ENCODE measurements around the gene RCAN1.
"Not testable (repeated sequence)": the region's sequence is repeated elsewhere in the genome, so short reads cannot be mapped to it uniquely, and the experiment has no call there.

The RCAN1 gene

DNA sequence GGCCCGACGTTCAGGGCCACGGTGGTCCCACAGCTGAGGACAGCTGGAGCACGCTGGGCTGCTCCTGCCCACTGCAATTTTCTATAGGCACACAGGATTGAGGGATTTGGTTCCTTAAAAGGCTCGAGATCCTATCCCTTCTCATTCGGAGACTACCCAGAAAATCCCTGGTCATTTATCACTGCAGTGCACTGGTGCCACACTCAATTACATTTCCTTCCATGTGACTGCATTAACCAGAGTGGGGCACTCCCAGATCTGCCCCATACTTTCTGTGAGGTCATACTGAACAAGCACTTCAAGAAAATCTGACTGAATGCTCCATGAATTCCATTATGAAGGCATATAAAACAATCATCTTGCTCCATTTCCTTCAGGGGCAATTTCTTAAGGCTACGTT is 53.1 kb downstream of the RCAN1 start:
- TF ChIP-seq TAF1 (IDR thresholded peaks at IDR 0.05; ENCODE audit: low read depth, low read length) (no peak), POLR2A (IDR thresholded peaks at IDR 0.05; ENCODE audit: low read depth, low read length) (no peak), PAX5 (IDR thresholded peaks at IDR 0.05; ENCODE audit: insufficient read depth, low read length, severe bottlenecking) (no peak), POU2F2 (IDR thresholded peaks at IDR 0.05; ENCODE audit: low read depth, low read length) (no peak)
- no peak for DNase-seq (ENCODE audit: insufficient read length, low spot score)
- no peak for FAIRE-seq

DNA sequence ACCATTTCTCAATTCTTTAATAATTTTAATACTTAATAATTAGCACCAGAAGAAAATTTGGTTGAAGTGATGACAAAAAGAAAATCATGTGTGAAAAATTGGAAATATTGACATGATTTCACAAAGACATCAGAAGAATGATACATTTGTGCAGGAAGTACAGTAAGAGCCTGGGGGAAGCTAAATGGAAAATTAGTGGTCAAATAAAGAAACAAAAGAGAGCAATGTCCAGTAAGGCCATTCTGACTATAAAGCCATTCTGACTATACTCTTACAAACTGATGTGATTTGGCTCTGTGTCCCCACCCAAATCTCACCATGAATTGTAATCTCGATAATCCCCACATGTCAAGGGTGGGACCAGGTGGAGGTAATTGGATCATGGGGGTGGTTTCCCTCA is 54.3 kb downstream of the RCAN1 start:
- DNase-seq (ENCODE audit: insufficient read length, low spot score): no peak
- no peak for FAIRE-seq
- TF ChIP-seq TAF1 (IDR thresholded peaks at IDR 0.05; ENCODE audit: low read depth, low read length): no peak
- TF ChIP-seq POLR2AphosphoS5 (IDR thresholded peaks at IDR 0.05; ENCODE audit: low read depth, low read length): no peak
- no peak for TF ChIP-seq POLR2A (IDR thresholded peaks at IDR 0.05; ENCODE audit: low read depth, low read length)
- no peak for TF ChIP-seq POU2F2 (IDR thresholded peaks at IDR 0.05; ENCODE audit: low read depth, low read length)
- no peak for TF ChIP-seq PAX5 (IDR thresholded peaks at IDR 0.05; ENCODE audit: insufficient read depth, low read length, severe bottlenecking)
- TF ChIP-seq SPI1 (IDR thresholded peaks at IDR 0.05; ENCODE audit: low read depth, low read length): no peak

DNA sequence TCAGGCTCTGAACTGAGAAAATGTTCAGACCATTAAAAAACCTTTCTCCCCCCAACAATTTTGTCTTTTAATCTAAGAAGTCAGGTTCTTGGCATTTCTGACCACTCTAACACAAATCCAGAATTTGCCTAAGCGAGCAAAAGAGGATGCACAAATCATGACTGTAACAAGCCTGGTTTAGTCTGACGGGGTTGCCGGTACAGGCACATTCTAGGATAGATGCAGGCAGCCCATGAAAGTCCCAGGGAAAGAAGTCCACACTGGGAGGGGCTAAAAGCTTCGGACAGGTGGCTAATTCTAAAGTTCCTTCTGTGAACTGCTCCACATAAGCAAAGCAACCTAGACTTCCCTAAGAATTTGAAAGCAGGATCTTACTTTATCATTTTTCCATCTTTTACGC is 54.9 kb downstream of the RCAN1 start:
- no peak for FAIRE-seq
- TF ChIP-seq TAF1 (IDR thresholded peaks at IDR 0.05; ENCODE audit: low read depth, low read length): no peak
- no peak for DNase-seq (ENCODE audit: insufficient read length, low spot score)

GRCh38 chr21:34559089-34559631 is 55.8 kb downstream of the RCAN1 start:
- DNase-seq (ENCODE audit: insufficient read length, low spot score) (no peak), FAIRE-seq (no peak)
- no peak for TF ChIP-seq POLR2A (IDR thresholded peaks at IDR 0.05; ENCODE audit: low read depth, low read length)
- no peak for TF ChIP-seq POU2F2 (IDR thresholded peaks at IDR 0.05; ENCODE audit: low read depth, low read length)
- no peak for TF ChIP-seq POLR2AphosphoS5 (IDR thresholded peaks at IDR 0.05; ENCODE audit: low read depth, low read length)
- TF ChIP-seq PAX5 (IDR thresholded peaks at IDR 0.05; ENCODE audit: insufficient read depth, low read length, severe bottlenecking): no peak
- TF ChIP-seq TAF1 (IDR thresholded peaks at IDR 0.05; ENCODE audit: low read depth, low read length): no peak
- no peak for TF ChIP-seq SPI1 (IDR thresholded peaks at IDR 0.05; ENCODE audit: low read depth, low read length)

DNA sequence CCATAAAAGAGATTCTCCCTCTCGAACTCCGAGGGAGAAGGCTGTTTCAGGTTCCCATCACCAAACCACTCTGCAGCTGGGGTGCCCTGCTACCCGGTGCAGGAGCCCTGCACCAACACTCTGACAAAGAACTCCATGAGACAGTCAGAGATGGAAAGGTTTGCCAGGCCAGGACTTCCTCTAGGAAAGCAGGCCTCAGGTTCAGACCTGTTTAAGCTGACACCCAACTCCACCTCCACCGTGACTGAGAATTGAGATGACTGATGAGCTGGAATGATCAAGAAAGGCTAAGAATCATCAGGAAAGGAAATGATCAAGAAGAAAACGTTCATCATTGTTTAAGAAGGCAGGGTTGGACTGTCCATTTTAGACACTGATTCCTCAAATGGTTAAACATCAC is 56.7 kb downstream of the RCAN1 start:
- FAIRE-seq: no peak
- no peak for TF ChIP-seq POU2F2 (IDR thresholded peaks at IDR 0.05; ENCODE audit: low read depth, low read length)
- TF ChIP-seq POLR2A (IDR thresholded peaks at IDR 0.05; ENCODE audit: low read depth, low read length): no peak
- TF ChIP-seq PAX5 (IDR thresholded peaks at IDR 0.05; ENCODE audit: insufficient read depth, low read length, severe bottlenecking): no peak
- TF ChIP-seq TAF1 (IDR thresholded peaks at IDR 0.05; ENCODE audit: low read depth, low read length): no peak
- TF ChIP-seq POLR2AphosphoS5 (IDR thresholded peaks at IDR 0.05; ENCODE audit: low read depth, low read length): no peak
- TF ChIP-seq SPI1 (IDR thresholded peaks at IDR 0.05; ENCODE audit: low read depth, low read length): no peak
- DNase-seq (ENCODE audit: insufficient read length, low spot score): no peak

- FAIRE-seq: no peak
- no peak for DNase-seq (ENCODE audit: insufficient read length, low spot score)
- TF ChIP-seq SPI1 (IDR thresholded peaks at IDR 0.05; ENCODE audit: low read depth, low read length) (no peak), POLR2AphosphoS5 (IDR thresholded peaks at IDR 0.05; ENCODE audit: low read depth, low read length) (no peak), PAX5 (IDR thresholded peaks at IDR 0.05; ENCODE audit: insufficient read depth, low read length, severe bottlenecking) (no peak), POLR2A (IDR thresholded peaks at IDR 0.05; ENCODE audit: low read depth, low read length) (no peak), TAF1 (IDR thresholded peaks at IDR 0.05; ENCODE audit: low read depth, low read length) (no peak), POU2F2 (IDR thresholded peaks at IDR 0.05; ENCODE audit: low read depth, low read length) (no peak)
These were observed 57.7 kb downstream of the RCAN1 start for GRCh38 chr21:34557261-34557660.

- FAIRE-seq; DNase-seq (ENCODE audit: insufficient read length, low spot score): not testable (repeated sequence)
These were observed 60.2 kb downstream of the RCAN1 start for GRCh38 chr21:34554670-34555069.

- FAIRE-seq: no peak
- TF ChIP-seq SPI1 (IDR thresholded peaks at IDR 0.05; ENCODE audit: low read depth, low read length) (no peak), POU2F2 (IDR thresholded peaks at IDR 0.05; ENCODE audit: low read depth, low read length) (no peak), PAX5 (IDR thresholded peaks at IDR 0.05; ENCODE audit: insufficient read depth, low read length, severe bottlenecking) (no peak), POLR2A (IDR thresholded peaks at IDR 0.05; ENCODE audit: low read depth, low read length) (no peak), POLR2AphosphoS5 (IDR thresholded peaks at IDR 0.05; ENCODE audit: low read depth, low read length) (no peak), TAF1 (IDR thresholded peaks at IDR 0.05; ENCODE audit: low read depth, low read length) (no peak)
- no peak for DNase-seq (ENCODE audit: insufficient read length, low spot score)
These were observed 60.7 kb downstream of the RCAN1 start for GRCh38 chr21:34554227-34554626.

GRCh38 chr21:34553151-34553952 is 61.6 kb downstream of the RCAN1 start:
- FAIRE-seq: no peak
- no peak for TF ChIP-seq PAX5 (IDR thresholded peaks at IDR 0.05; ENCODE audit: insufficient read depth, low read length, severe bottlenecking)
- TF ChIP-seq POLR2A (IDR thresholded peaks at IDR 0.05; ENCODE audit: low read depth, low read length): no peak
- DNase-seq (ENCODE audit: insufficient read length, low spot score): no peak

- no peak for TF ChIP-seq PAX5 (IDR thresholded peaks at IDR 0.05; ENCODE audit: insufficient read depth, low read length, severe bottlenecking)
- TF ChIP-seq SPI1 (IDR thresholded peaks at IDR 0.05; ENCODE audit: low read depth, low read length): no peak
- no peak for TF ChIP-seq POLR2A (IDR thresholded peaks at IDR 0.05; ENCODE audit: low read depth, low read length)
- no peak for TF ChIP-seq TAF1 (IDR thresholded peaks at IDR 0.05; ENCODE audit: low read depth, low read length)
- TF ChIP-seq POU2F2 (IDR thresholded peaks at IDR 0.05; ENCODE audit: low read depth, low read length): no peak
- no peak for TF ChIP-seq POLR2AphosphoS5 (IDR thresholded peaks at IDR 0.05; ENCODE audit: low read depth, low read length)
- FAIRE-seq (no peak), DNase-seq (ENCODE audit: insufficient read length, low spot score) (no peak)
These were observed 62.4 kb downstream of the RCAN1 start for GRCh38 chr21:34552360-34553098.

Data from GM12891 (cell line).